IPS-11a (cell line): Measurements from ENCODE around the gene FOXL3.

Experiments used
- H3K4me3 ChIP-seq: one replicate; pipeline ENCODE4 v1.5.1; 2013; ENCODE audit warnings: low read depth, low read length, control low read depth

The FOXL3 gene

DNA sequence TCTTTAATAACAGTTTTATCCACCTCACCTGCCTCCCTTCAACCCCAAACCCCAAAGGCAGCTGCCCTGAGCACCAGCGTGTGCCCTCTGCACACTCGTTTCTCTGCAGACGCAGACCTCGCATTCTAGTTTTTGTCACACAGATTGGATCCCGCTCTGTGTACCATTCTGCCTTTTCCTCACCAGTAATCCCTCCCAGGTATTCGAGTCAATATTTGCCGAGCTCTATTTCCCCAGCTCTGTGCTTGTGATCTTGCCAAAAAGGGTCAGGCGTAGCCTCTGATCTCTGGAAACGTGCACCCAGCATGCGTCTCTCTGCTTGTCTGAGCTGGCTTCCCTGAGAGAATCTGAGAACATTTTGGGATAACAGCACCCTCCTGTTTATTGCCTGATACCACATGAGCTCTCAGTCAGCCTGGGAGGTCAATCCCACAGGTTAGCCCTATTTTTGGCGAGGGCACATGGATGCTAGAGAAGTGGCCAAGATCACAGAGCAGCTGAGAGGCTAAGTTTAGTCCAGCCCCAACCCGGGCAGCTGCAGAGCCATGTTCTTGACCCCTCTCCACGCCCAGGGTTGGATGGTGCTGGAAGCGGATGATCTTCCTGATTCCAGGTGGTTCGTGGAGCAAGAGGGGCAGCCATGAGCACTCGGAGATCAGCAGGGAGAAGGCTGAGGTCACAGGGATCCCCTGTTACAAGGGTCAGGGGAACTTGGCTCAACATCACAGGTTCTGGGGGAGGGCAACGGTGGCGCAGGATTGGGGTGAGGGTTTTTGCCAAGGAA, 29.1 kb downstream of the FOXL3 start:
- no peak overlapping the region for H3K4me3 ChIP-seq

DNA sequence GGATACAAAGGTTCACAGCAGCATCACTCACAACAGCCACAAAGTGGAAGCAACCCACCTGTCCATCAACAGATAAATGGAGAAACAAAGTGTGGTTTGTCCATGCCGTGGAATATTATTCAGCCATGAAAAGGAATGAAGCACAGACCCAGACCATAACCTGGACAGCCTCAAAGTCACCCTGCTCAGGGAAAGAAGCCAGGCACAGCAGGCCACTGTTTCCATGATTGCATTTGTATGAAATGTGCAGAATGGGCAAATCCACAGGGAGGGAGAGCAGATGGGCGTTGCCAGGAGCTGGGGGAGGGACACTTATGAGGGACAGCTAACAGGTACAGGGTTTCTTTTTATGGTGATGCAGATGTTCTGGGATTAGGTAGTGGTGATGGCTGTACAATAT, 30.3 kb downstream of the FOXL3 start:
- H3K4me3 ChIP-seq: no peak overlapping the region

DNA sequence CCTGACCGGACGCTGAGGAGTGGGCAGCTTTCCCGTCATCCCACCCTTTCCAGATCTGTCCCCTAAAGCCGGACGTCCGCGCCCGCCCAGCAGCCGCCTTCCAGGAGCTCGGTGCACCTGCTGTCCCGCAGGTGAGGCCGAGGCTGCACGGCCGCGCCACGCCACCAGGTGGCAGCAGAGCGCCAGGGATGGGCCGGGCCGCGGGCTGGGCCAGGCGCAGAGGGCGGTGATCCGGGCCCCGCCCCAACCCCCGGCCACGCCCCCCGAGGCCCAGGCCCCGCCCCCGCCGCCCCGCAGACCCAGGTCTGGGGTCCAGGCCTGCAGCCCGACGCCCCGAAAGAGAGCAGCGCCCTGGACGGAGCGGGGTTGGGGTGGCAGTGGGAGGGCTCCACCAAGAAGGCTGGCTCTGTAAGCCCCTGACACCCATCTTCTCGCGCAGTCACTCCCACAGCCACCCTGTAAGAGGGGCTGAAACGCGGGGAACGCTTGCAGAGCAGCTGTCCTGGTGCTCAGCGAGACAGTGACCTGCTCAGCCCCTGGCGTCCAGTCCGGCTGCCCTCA, 32.2 kb downstream of the FOXL3 start:
- no peak overlapping the region for H3K4me3 ChIP-seq

DNA sequence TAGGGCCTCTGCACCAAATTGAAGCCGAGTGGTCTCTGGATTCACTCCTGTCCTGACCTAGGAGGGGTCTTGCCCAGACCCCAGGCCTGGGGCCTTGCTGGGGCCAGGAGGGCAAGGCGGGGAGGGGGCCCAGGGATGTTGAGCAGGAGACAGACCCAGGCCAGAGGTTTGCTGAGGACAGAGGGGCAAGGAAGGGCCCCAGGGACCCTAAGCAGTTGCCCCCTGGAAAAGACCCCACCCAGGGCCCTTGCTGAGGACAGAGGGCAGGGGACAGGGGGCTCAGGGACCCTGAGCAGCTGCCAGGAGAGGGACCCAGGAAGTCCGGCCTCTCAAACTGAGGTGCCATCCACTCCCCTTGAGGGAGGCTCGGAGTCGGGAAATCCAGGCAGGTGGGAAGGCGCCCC, 32.7 kb downstream of the FOXL3 start:
- H3K4me3 ChIP-seq: no peak overlapping the region

DNA sequence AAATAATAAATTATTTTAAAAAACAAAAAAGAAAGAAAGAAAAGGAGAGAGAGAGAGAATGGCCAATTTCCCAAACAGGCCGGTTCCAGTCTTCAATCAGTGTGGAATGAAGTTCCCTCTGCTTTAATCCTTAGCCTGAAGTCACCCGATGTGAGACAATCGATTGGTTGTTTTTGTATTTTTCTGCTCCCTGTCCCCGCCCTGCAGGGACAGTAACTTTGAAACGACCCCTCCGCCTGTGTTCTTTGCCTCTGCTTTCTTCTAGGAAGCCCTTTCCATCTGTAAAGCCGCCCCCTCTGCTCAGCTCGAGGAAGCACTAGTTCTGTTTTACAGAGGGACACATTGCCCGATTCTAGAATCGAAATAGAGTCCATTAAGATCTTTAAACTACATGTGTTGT, 33.4 kb downstream of the FOXL3 start:
- H3K4me3 ChIP-seq: no peak overlapping the region

DNA sequence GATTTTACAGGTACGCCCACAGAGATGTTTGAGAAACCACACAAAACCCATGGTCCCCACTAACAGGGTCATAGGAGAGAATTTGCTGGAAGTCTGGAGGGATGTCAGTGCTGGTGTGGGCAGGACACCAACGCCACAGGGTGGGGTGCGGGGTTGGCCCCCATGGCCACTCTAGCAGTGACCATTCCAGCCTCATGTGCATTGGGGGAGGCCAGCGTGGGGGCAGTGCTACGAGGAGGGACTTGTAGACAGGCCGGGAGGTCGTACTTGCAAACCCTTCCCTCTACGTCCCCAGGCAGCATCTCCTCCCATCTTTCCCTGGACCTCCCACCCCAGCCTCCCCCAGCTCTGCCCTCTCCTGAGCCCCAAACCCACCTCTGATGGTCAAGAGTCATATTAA, 34.0 kb downstream of the FOXL3 start:
- no peak overlapping the region for H3K4me3 ChIP-seq

DNA sequence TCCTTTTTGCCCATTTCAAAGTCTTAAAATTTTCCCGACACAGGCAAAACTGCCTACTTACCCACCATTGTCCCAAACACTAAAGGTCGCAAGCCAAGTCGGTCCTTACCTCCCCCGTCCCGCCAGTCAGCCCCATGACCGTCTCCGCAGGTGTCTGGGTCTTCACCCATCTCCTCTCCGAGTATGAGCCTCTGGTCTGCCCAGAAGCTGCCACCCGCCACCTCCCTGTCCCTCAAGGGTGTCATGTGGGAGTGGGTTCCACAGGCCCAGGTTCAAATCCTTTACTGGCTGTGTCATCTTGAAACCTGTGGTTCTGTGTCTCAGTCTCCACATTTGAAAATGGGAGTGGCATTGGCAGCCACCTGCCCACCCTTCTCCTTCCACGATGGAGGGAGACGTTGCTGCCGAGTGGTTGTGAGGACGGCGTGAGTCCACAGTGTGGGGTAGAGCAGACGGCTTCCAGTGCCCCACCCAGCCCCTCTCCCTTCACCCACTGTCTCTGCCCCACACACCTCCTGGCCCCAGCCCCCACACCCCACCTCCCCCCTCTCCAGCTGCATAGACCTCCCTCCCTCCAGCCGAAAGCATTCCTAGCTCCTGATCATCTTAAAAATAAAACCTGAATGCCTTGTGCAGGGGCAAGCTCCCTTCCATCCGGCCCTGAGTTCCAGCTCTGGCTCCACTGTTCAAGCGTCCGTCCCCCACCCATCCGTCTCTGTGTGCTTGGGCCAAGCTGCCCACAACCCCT, 35.3 kb downstream of the FOXL3 start:
- no peak overlapping the region for H3K4me3 ChIP-seq

DNA sequence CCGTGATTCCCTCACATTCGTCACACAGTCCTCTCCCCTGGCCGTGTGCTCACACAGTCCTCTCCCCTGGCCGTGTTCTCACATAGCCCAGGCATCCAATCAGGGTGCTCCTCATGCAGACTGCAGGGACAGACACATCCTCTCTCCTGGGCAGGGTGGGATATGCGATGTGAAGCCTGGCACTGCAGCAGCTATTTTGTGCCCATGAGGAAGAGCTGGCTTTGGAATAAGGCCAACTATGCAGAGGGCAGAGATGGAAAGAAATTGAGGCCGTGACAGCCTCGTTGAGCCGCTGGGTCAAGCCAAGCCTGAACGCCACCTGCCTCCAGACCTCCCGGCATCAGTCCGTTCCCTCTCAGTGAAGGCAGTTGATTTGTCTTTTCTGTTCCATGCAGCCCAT, 35.8 kb downstream of the FOXL3 start:
- H3K4me3 ChIP-seq: no peak overlapping the region

DNA sequence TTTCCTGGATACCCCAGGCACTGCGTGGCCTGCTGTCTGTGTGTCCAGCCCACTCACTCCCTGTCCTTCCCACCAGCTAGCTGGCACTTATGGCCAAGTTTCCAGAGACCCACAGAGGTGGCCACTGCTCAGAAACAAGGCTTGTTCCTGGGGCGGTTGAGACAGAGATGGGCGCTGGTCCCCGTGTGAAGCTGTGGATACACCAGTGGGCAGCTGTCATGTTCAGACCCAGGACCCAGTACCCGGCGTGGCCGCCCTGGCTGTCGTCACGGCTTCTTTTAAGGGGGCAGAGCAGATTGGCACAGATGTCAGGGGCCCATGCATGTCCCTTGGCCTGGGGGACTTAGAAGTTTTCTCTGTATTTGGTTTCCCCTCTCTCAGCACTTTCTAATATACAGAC, 36.3 kb downstream of the FOXL3 start:
- H3K4me3 ChIP-seq: no peak overlapping the region

DNA sequence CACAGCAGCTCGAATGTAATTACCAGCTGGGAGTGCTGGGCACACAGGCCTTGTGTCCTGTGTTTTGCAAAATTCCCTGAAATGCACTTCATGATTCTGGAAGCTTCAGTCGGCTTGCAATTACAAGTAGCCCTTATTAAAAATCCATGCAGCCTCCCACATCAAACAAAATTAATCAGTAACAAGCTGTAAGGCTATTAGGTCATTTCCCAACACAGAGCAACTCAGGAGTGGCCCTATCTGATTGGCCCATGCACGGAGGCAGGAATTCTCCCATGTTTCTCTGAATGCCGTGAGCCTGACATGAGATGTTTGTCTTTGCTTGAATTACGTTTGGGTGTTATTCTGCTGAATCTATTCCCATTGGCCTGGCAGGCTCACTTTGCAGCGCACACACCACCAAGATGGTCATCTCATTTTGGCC, 36.9 kb downstream of the FOXL3 start:
- no peak overlapping the region for H3K4me3 ChIP-seq

DNA sequence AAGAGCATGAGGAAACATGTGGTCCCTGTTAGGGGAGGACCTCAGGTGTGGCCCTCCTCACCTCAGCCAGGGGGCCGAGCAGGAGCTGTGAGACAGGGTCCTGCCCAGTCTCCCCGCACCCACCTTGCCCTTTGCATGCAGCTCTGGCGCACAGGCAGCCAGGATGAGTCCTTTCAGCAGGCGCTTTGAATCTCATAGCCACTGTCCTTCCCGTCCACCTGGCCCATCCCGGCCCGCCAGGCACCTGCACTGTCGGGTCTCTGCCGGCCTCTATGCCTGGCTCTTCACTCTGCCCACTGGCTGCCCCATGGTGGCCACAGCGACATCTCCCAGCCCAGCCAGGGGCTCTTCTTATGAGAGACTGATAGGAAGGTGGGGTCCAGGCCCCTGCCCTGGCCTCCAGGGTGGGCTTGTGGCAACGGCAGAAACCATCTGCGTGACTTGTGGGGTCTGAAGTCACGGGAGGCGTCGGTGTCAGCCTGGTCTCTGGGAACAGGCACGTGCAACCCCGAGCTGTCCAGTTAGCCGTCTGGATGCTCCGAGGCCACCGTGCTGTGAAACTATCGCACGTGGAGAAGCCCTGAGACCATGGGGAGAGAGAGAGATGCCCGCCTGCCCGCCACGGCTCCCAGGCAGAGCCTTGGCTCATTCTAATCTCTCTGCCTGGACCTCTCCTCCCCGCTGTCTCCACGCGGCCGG, 37.4 kb downstream of the FOXL3 start:
- no peak overlapping the region for H3K4me3 ChIP-seq

DNA sequence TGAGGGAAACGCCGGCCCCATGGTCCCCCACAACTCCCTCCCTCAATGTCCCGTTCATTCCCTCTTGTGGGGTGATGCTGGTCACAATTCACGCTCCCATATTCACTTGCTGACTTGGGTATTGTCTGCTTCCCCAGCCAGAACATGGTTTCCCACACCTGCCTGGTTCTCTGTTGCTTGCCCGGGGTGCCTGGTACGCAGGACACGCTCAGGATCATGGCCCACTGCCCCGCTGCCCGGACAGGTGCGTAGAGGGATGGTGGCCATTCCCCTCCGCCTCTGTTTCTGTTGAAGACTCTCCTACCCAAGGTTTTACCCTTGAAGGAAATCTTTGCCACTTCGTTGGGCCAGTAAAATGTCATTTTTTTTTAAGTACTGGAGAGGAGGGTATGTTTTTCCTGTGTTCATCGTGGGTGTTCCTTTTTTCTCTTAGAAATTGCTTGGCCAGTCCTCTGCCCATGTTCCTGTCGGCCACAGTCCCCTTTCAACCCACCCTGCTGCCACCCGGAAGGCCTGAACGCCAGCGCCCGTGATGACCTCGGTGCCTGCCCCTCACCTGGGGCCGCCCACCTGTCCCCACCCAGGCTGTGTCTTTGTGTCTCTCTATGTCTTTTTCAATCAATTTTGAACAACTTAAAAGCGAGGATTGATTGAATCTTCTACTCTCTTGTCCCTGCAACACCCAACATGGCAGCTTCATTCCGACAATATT, 38.2 kb downstream of the FOXL3 start:
- no peak overlapping the region for H3K4me3 ChIP-seq

DNA sequence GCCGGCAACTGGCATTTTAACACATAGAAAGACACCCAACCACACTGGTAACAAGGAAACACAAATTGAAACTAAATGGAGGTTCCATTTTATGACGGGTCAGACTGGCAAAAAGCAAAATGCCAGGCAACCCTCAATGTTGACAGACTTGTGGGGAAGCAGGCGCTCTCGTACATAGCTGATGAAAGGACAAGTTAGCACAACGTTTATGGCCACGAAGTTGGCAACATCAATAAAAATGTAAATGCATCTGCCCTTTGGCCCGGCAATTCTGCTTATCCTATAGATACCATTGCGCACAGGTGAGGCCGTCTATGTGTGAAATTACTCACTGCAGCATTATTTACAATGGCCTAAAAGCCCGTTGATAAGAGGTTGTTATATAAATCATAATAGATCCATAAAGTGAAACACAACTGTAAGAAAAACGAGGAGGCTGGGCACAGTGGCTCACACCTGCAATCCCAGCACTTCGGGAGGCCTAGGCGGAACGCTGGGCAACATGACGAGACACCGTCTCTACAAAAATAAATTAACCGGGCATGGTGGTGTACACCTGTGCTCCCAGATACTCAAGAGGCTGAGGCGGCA, 39.8 kb downstream of the FOXL3 start:
- H3K4me3 ChIP-seq: no peak overlapping the region

DNA sequence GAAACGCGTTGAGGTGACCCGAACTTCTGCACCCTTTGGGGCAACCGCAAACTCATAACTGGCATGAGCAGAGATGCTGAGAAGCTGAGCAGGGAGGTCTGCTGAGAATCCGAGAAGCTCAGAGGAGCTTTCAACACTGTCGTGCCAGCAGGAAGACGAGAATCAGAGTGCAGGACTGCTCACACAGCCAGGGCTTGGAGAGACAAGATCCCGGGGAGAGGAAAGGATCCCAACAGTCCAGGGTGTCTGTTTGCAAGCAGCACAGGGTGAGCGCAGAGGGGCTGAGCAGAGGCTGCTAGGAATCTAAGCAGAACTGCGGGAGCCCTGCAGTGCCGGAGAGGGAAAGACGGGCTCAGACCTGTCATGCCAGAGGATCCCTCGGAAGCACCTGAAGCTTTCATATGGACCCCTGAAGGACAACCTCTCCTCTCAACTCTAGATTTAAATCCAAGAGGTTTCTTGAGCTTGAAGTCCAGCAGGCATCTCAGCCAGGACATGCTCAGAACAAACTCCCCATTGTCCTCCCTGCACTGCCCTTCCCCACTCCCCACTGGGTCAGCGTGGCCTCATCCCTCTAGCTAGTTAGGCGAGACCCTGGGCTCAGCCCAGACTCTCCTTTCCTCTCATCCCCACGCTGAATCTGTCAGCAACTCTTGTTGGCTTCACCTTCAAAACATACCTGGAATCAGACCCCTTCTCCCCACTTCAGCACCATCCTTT, 40.7 kb downstream of the FOXL3 start:
- no peak overlapping the region for H3K4me3 ChIP-seq

DNA sequence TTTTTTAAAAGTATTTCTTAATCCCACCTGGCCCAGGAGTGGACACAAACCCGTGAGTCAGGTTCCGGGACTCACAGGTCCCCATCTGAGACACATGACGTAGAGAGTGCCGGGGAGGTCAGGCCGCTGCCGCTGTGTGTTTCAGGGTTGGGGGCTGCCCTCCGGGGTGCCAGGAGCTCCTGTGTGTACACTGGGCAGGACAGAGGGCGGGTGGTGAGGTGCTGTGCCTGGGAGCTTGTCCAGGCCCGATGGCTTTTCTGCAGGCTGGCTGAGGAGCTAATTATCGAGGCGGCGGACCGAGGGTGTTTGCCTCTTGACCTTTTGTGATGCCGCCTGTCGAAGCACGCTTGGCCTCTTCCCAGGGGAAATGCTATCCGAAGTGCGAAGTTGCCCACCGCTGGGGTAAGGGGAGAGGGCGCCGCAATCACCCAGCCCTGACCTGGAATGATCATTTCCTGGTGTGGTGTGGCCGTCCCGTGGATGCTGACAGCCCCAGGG, 42.1 kb downstream of the FOXL3 start:
- no peak overlapping the region for H3K4me3 ChIP-seq

DNA sequence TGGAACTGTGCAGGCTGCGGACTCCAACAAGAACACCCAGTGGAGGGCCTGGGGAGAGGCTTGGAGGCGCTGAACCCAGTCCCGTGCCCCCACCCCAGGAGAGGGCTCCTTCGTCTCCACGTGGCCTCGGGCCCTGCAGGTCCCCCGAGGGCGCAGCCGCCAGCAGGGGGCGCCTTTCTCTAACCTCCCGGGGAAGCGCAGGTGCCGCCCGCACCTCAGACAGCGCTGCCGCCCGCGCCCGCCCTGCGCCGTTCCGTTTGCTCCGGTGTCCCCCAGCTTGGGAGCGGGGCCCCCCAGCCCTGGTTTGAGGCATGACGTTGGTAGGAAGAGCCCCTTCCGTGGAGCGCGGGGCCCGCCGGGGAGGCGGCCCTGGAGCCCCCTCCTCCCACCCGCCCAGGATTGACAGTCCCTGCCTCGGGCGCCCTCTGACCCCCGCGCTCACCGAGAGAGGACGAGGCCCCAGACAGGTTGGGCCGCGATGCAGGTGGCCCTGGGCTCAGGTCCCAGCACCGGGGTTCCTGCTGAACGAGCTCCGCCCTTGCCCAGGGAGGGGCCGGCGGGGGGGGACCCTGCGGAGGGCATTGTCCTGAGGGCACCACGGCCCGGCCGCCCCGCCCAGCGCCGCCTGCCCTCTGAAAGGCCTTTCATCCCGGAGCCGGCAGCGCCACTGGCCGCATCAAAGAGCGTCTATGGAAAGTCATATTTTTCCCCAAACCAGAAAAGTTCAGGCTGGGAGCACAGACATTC, 42.8 kb downstream of the FOXL3 start:
- no peak overlapping the region for H3K4me3 ChIP-seq

DNA sequence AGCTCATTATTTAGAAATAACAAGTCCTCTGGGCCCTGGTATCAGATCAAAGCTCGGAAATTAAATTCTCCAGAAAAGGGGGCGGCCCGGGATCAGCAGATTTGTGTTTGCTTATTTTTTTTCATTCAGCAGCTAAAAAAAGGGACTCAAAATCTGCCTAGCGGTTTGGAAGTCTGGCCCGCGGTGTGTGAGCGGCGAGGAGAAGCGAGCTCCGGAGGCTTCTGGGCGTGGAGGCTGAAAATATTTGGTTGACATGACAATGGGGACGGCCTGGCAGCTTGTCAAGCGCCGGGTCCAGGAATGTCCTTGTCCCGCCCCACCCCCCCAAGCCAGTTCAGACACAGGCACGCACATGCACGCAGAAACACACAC, 43.4 kb downstream of the FOXL3 start:
- no peak overlapping the region for H3K4me3 ChIP-seq

DNA sequence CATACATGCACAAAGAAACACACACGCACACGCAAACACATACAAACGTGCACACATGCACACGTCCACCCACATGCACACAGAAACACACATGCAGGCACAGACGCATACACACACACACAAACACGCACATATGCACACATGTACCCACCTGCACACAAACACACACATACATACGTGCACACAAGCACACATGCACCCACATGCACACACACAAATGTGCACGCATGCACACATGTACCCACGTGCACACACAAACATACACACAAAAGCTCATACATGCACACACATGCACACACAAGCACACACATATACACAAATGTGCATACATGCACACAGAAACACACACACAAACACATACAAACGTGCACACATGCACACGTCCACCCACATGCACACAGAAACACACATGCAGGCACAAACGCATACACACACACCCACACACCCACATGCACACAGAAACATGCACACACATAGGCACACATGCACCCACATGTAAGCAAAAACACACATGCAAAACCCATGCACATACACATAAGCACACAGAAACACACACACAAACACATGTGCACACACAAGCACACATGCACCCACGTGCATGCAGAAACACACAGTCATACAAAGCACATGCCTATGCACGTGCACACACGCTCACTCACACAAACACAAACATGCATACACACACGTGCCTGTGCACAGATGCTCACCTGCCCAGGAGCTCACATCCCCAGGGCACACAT, 44.8 kb downstream of the FOXL3 start:
- no peak overlapping the region for H3K4me3 ChIP-seq
